ENCODE measurements around the gene IL12RB1.

Gene IL12RB1

GRCh38 chr19:18098891-18099622 is 12.3 kb upstream of the IL12RB1 start:
- Histone ChIP-seq H3K9ac (ENCODE audit: low read length) (peak overlapping the region; percentile 93), H2AFZ (ENCODE audit: low read depth, low read length) (no peak overlapping the region), H4K20me1 (ENCODE audit: insufficient read depth, low read length) (peaks cover 13% of the 10 kb centered on the region), H3K9me3 (ENCODE audit: insufficient read depth, low read length) (no peaks in the 10 kb centered on the region), H3K79me2 (ENCODE audit: low read length) (peaks cover 24% of the 10 kb centered on the region), H3K4me1 (ENCODE audit: low read length) (peaks cover 13% of the 10 kb centered on the region), H3K27me3 (ENCODE audit: low read depth, low read length) (no peaks in the 10 kb centered on the region), H3K27ac (ENCODE audit: low read length) (peak overlapping the region; percentile 91), H3K4me2 (ENCODE audit: low read length) (peak overlapping the region; percentile 95), H3K4me3 (ENCODE audit: low read length) (peak overlapping the region; percentile 88), H3K36me3 (replicated peaks; ENCODE audit: low read depth, low read length) (peaks cover 23% of the 10 kb centered on the region)
- no peak for TF ChIP-seq EZH2phosphoT487 (IDR thresholded peaks at IDR 0.05; ENCODE audit: low read depth)
- TF ChIP-seq CTCF (IDR thresholded peaks at IDR 0.05; ENCODE audit: low read depth, low read length) = 0 out of 2 replicates have a peak, but pooled peaks have one; percentile 8

DNA sequence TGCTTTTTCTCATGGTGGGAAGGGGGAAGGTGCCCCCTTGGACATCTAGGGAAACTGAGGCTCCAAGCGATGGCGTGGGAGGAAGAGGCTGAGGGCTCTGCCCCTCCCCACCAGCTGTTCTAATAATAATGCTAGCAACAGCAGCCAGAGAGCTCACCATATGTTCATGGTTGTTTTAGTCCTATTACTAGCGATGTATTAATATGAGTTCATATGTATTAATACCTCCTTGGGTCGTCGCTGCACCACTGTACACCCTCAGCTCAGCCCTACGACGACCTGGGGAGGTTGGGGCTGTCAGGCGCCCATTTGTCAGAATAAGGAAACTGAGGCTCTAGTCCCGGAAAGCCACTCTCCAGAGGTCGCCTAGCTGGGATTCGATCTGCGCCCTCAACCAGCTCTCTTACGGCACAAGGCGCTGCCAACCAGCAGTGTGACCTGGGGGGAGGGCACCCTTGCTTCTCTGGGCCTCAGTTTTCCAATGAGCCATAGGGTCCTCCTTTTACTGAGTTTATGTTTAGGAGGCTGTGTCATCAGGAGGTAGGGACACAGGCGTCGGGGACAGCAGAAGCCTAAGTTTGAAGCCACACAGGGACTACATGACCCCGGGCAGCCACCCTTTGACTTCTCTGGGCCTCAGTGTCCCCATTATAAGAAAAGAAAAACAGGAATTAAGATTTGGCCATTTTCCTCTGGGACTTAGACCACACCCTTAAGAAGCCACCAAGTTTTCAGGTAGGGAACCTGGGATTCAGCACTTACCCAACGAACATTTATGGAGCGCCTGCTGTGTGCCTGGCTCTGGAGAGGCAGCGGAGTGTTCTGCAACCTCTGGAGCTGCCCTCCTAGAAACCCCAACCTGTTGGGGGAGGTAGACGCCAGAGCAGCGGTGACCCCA is 11.5 kb upstream of the IL12RB1 start:
- no peak overlapping the region for H2AFZ ChIP-seq (ENCODE audit: low read depth, low read length)
- H4K20me1 ChIP-seq (ENCODE audit: insufficient read depth, low read length) = peaks cover 9% of the 10 kb centered on the region; the same call in 1 of the 2 replicates
- H3K4me2 ChIP-seq (ENCODE audit: low read length) = peak overlapping the region; percentile 95
- H3K9me3 ChIP-seq (ENCODE audit: insufficient read depth, low read length) = no peaks in the 10 kb centered on the region
- H3K27me3 ChIP-seq (ENCODE audit: low read depth, low read length) = no peaks in the 10 kb centered on the region
- H3K36me3 ChIP-seq (replicated peaks; ENCODE audit: low read depth, low read length) = peaks cover 20% of the 10 kb centered on the region
- H3K4me3 ChIP-seq (ENCODE audit: low read length) = peak overlapping the region; percentile 88
- H3K9ac ChIP-seq (ENCODE audit: low read length) = peak overlapping the region; percentile 93
- peaks cover 24% of the 10 kb centered on the region for H3K79me2 ChIP-seq (ENCODE audit: low read length)
- H3K27ac ChIP-seq (ENCODE audit: low read length) = peak overlapping the region; percentile 91
- TF ChIP-seq EZH2phosphoT487 (IDR thresholded peaks at IDR 0.05; ENCODE audit: low read depth) (no peak), CTCF (IDR thresholded peaks at IDR 0.05; ENCODE audit: low read depth, low read length) (no peak)
- peaks cover 18% of the 10 kb centered on the region for H3K4me1 ChIP-seq (ENCODE audit: low read length)

GRCh38 chr19:18097217-18097992 is 10.7 kb upstream of the IL12RB1 start, which contains the start of gene MAST3:
Gene MAST3, plus strand, starts transcription at chr19:18097778. Its CDS starts 15 bp downstream, at chr19:18097793.
- H4K20me1 ChIP-seq (ENCODE audit: insufficient read depth, low read length) = 0 out of 2 replicates have a peak, but pooled peaks cover 4% of the 10 kb centered on the region
- peaks cover 24% of the 10 kb centered on the region for H3K79me2 ChIP-seq (ENCODE audit: low read length)
- peak within 1 kb of the TSS; percentile 91 for H3K27ac ChIP-seq (ENCODE audit: low read length)
- peaks cover 17% of the 10 kb centered on the region for H3K36me3 ChIP-seq (replicated peaks; ENCODE audit: low read depth, low read length)
- H3K9me3 ChIP-seq (ENCODE audit: insufficient read depth, low read length) = no peaks in the 10 kb centered on the region
- H3K4me2 ChIP-seq (ENCODE audit: low read length) = peak within 1 kb of the TSS; percentile 95
- TF ChIP-seq CTCF (IDR thresholded peaks at IDR 0.05; ENCODE audit: low read depth, low read length) (peak; percentile 12; the same call in 1 of the 2 replicates), EZH2phosphoT487 (IDR thresholded peaks at IDR 0.05; ENCODE audit: low read depth) (no peak)
- H3K4me3 ChIP-seq (ENCODE audit: low read length) = peak within 1 kb of the TSS; percentile 88
- no peak within 1 kb of the TSS for H2AFZ ChIP-seq (ENCODE audit: low read depth, low read length)
- no peaks in the 10 kb centered on the region for H3K27me3 ChIP-seq (ENCODE audit: low read depth, low read length)
- H3K9ac ChIP-seq (ENCODE audit: low read length) = peak within 1 kb of the TSS; percentile 93
- H3K4me1 ChIP-seq (ENCODE audit: low read length) = peaks cover 18% of the 10 kb centered on the region

Data from OCI-LY3 (cell line).